ENCODE results near the gene UNC13D.
"Not testable (repeated sequence)": the region's sequence is repeated elsewhere in the genome, so short reads cannot be mapped to it uniquely, and the experiment has no call there.

Gene UNC13D

DNA sequence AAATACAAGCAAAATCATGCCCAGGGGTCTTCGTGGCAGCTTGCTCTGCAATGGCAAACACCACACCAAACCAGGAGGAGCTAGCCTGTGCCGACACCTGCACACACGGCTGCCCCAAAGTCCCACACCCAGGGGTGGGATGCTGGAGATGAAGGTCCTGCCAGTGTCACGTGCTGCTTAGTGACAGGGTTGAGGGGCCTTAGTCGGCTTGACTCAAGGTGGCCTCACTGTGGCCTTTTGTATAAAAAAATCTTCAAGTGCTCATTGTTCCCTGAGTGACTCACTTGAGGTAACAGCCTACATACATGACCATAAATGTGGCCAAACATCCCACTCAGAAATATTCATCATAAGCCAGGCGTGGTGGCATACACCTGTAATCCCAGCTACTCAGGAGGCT is 45.2 kb upstream of the UNC13D start:
- no peak overlapping the region for H3K4me3 ChIP-seq (ENCODE audit: control insufficient read depth, low read depth, low read length)
- TF ChIP-seq, protein P1, sequence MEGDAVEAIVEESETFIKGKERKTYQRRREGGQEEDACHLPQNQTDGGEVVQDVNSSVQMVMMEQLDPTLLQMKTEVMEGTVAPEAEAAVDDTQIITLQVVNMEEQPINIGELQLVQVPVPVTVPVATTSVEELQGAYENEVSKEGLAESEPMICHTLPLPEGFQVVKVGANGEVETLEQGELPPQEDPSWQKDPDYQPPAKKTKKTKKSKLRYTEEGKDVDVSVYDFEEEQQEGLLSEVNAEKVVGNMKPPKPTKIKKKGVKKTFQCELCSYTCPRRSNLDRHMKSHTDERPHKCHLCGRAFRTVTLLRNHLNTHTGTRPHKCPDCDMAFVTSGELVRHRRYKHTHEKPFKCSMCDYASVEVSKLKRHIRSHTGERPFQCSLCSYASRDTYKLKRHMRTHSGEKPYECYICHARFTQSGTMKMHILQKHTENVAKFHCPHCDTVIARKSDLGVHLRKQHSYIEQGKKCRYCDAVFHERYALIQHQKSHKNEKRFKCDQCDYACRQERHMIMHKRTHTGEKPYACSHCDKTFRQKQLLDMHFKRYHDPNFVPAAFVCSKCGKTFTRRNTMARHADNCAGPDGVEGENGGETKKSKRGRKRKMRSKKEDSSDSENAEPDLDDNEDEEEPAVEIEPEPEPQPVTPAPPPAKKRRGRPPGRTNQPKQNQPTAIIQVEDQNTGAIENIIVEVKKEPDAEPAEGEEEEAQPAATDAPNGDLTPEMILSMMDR (IDR thresholded peaks at IDR 0.05; ENCODE audit: control insufficient read depth, insufficient read depth, low read depth, low read length, missing control alignments), result no peak
- DNase-seq (ENCODE audit: low read depth), result no peak

DNA sequence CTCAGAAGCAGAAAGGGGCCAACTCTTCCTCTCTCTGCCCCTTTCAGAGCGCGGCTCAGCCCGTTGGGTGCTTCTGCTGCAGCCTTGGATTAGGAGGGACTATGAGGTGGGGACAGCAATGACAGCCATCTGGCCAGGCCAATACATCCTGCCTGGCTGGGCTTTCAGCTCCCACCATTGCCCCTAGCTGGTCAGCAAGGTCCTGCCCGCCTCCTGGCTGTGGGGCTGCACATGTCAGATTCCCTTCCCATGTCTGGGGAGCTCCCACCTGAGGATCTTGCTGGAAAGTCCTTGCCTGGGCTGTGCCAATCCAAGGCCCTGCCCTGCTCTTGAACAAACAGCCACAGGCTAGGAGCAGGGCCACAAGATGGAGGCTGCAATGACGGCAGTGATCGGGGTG is 44.3 kb upstream of the UNC13D start:
- TF ChIP-seq, protein P1 (IDR thresholded peaks at IDR 0.05; ENCODE audit: control insufficient read depth, insufficient read depth, low read depth, low read length, missing control alignments), result no peak
- no peak overlapping the region for H3K4me3 ChIP-seq (ENCODE audit: control insufficient read depth, low read depth, low read length)
- DNase-seq (ENCODE audit: low read depth), result no peak

DNA sequence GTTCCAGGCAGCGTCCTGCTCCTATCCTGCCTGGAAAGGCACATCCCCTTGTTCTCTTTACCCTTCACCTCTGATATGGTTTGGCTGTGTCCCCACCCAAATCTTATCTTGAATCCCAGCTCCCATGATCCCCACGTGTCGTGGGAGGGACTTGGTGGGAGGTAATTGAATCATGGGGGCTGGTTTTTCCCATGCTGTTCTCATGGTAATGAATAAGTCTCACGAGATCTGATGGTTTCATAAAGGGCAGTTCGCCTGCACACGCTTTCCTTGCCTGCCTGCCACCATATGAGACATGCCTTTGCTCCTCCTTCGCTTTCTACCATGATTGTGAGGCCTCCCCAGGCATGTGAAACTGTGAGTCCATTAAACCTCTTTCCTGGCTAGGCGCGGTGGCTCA is 41.7 kb upstream of the UNC13D start:
- not testable (repeated sequence) for DNase-seq (ENCODE audit: low read depth); H3K4me3 ChIP-seq (ENCODE audit: control insufficient read depth, low read depth, low read length)

GRCh38 chr17:75885431-75885830 is 41.2 kb upstream of the UNC13D start:
- H3K4me3 ChIP-seq (ENCODE audit: control insufficient read depth, low read depth, low read length), result no peak overlapping the region
- no peak for DNase-seq (ENCODE audit: low read depth)
- TF ChIP-seq, protein P1 (IDR thresholded peaks at IDR 0.05; ENCODE audit: control insufficient read depth, insufficient read depth, low read depth, low read length, missing control alignments), result no peak

- no peak overlapping the region for H3K4me3 ChIP-seq (ENCODE audit: control insufficient read depth, low read depth, low read length)
- no peak for DNase-seq (ENCODE audit: low read depth)
Observed at GRCh38 chr17:75881678-75882454, 37.7 kb upstream of the UNC13D start.

DNA sequence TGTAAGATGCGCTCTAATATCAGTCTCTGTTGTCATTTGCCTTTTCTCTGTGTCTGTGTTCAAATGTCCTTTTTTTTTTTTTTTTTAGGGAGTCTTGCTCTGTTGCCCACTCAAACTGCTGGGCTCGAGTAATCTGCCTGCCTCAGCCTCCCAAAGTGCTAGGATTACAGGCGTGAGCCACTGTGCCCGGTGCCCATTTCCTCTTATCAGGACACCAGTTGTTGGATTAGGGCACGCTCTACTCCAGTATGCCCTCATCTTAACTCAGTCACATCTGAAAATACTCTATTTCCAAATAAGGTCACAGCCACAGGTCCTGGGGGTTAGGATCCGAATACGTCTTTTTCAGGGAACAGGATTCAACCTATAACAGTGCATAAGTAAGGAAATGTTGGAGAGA is 36.1 kb upstream of the UNC13D start:
- TF ChIP-seq, protein P1 (IDR thresholded peaks at IDR 0.05; ENCODE audit: control insufficient read depth, insufficient read depth, low read depth, low read length, missing control alignments), result no peak
- no peak for DNase-seq (ENCODE audit: low read depth)
- no peak overlapping the region for H3K4me3 ChIP-seq (ENCODE audit: control insufficient read depth, low read depth, low read length)

More at GRCh38 chr17:75881678-75882454, 37.7 kb upstream of the UNC13D start:
- TF ChIP-seq, protein P1 (IDR thresholded peaks at IDR 0.05; ENCODE audit: control insufficient read depth, insufficient read depth, low read depth, low read length, missing control alignments), result no peak

DNA sequence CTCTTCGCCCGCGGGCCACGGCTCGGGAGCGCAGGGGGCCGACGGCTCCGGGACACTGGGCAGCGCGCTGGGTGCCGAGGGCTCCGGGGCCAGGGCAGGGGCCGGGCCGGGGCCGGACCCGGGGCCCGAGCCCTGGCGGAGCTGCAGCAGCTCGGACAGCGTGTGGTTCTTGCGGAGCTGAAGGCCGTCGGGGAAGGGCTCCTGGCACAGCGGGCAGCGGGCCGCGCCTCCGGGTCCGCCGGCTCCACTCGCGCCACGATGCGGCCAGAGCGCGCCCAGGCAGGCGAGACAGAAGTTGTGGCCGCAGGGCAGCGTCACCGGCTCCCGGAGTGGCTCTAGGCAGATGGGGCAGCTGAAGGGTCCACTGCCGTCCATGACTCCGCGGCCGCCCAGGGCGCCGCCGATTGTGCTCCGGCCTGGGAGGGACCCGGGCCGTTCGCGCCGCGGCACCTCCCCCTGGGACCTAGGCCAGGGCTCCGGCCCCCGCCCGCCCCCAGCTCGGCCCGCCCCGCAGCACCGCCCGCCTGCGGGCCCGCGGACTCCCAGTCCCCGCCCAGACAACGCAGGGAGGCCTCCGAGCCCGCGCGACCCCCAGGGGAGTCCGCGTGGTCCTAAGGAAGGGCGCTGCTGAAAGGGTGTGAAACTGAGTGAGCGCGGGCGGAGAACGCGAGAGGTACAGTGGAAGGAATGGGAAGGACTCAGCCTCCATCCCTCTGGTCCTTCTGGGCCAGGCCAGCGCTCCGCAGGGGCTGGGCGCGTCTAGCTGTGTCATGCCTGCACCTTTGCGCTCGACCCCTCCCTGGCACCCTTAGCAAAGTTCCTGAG is 34.2 kb upstream of the UNC13D start, which contains the start of gene TRIM47:
TRIM47 (minus strand) TSS at position 408 of the 825 bp plus-strand sequence; CDS start at position 375, 33 bp downstream.
- H3K4me3 ChIP-seq (ENCODE audit: control insufficient read depth, low read depth, low read length), result peak within 1 kb of the TSS; percentile 52
- TF ChIP-seq, protein P1 (IDR thresholded peaks at IDR 0.05; ENCODE audit: control insufficient read depth, insufficient read depth, low read depth, low read length, missing control alignments), result peak; percentile 21
- no peak for DNase-seq (ENCODE audit: low read depth)

Data from AG09309 (cell line).